ENCODE data around the gene SLC16A14.

Gene SLC16A14

DNA sequence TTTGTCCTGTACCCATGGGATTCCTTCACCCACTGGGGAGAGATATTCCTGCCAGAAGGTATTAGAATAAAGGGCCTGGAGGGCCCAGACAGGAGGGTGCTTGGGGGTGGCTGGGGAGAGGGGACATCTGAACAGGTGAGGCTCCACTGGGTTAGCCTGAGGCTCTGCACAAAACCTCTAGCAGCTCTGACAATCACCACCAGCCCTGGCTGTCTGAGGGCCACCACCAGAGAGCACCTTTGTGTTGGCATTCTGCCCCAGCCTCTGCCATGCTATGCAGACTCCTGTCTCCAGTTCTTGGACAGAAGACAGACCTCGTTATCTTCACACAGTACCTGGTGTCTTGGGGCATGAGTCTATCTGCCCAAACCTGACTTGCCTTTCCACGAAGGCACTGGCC, 25.3 kb downstream of the SLC16A14 start:
- H3K4me3 ChIP-seq (ENCODE audit: low read depth, low read length), result no peak overlapping the region
- DNase-seq (ENCODE audit: low read depth), result no peak
- TF ChIP-seq, protein P1, sequence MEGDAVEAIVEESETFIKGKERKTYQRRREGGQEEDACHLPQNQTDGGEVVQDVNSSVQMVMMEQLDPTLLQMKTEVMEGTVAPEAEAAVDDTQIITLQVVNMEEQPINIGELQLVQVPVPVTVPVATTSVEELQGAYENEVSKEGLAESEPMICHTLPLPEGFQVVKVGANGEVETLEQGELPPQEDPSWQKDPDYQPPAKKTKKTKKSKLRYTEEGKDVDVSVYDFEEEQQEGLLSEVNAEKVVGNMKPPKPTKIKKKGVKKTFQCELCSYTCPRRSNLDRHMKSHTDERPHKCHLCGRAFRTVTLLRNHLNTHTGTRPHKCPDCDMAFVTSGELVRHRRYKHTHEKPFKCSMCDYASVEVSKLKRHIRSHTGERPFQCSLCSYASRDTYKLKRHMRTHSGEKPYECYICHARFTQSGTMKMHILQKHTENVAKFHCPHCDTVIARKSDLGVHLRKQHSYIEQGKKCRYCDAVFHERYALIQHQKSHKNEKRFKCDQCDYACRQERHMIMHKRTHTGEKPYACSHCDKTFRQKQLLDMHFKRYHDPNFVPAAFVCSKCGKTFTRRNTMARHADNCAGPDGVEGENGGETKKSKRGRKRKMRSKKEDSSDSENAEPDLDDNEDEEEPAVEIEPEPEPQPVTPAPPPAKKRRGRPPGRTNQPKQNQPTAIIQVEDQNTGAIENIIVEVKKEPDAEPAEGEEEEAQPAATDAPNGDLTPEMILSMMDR (IDR thresholded peaks at IDR 0.05; ENCODE audit: control insufficient read depth, extremely low read depth, insufficient read depth), result no peak

DNA sequence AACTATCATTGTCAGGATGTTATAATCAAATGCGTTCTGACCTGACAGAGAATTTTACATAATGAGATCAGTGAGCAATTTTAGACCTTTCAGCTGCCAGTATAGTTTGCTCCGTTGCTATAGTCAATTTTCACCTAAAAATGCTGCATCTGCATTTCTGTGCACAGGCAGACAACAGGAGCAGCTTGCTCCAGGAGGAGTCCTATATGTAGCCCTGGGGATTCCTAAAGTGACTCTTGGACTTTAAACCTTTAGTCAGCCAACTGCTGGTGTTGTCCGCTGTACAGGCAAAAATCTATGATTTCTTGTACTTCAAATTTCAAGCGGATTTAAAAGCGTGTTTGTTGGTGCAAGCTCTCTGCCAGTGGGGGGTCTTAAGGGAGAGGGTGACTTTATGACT, 25.7 kb downstream of the SLC16A14 start:
- DNase-seq (ENCODE audit: low read depth), result no peak
- TF ChIP-seq, protein P1 (IDR thresholded peaks at IDR 0.05; ENCODE audit: control insufficient read depth, extremely low read depth, insufficient read depth), result no peak
- H3K4me3 ChIP-seq (ENCODE audit: low read depth, low read length), result no peak overlapping the region

DNA sequence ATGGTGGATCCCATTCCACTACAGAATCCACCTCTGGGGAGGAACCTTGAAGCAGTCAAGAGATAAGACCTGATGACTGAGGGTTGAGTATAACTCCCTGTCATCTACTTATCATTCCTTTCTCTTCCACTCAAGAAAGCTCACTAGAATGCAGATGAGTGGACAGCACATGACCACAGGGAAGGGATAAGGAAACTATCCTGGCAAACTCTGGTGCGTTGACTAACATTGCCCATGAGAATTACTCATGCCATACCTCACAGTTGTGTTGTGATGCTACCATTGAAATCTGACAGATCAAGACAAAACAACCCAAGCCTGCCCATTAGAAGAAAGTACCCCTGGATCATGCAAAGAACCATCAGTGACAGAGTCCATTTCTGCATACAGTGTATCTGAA, 26.5 kb downstream of the SLC16A14 start:
- no peak overlapping the region for H3K4me3 ChIP-seq (ENCODE audit: low read depth, low read length)
- no peak for DNase-seq (ENCODE audit: low read depth)
- TF ChIP-seq, protein P1 (IDR thresholded peaks at IDR 0.05; ENCODE audit: control insufficient read depth, extremely low read depth, insufficient read depth), result no peak

DNA sequence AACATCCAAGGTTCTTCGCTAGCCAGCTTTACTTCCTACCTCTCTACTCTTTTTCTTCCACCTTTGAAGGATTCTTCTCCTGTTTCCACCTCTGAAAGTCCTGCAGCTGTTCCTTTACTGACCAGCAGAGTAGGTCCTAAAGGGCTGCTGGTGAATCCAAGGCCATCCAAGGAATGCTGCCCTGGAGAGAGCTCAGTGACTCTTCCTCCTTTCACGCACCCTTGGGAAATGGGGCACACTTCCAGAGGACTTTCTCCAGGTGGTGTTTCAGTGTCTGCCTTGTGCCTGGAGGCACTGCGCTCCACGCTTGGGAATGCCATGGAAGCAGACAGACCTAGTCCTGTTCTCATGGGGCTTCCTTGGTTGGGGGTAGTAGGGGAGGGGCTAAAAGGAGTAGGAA, 45.4 kb downstream of the SLC16A14 start:
- TF ChIP-seq, protein P1 (IDR thresholded peaks at IDR 0.05; ENCODE audit: control insufficient read depth, extremely low read depth, insufficient read depth), result no peak
- H3K4me3 ChIP-seq (ENCODE audit: low read depth, low read length), result no peak overlapping the region
- DNase-seq (ENCODE audit: low read depth), result no peak

DNA sequence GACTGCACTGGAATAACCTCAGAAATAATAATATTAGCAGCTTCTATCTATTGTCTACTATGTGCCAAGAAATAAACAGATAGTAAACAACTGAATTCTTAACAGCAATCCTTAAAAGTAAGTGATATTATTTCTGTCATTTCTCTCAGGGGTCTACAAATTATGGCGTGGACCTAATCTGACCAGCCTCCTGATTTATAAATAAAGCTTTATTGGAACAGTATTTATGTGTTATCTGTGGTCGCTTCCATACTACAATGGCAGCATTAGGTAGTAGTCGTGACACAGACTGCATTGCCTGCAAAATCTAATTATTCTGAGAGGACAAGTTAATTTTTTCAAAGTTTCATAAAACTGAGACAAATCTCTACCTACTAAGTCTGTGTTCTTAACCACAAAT, 49.0 kb downstream of the SLC16A14 start:
- TF ChIP-seq, protein P1 (IDR thresholded peaks at IDR 0.05; ENCODE audit: control insufficient read depth, extremely low read depth, insufficient read depth), result no peak
- DNase-seq (ENCODE audit: low read depth), result no peak
- H3K4me3 ChIP-seq (ENCODE audit: low read depth, low read length), result no peak overlapping the region

DNA sequence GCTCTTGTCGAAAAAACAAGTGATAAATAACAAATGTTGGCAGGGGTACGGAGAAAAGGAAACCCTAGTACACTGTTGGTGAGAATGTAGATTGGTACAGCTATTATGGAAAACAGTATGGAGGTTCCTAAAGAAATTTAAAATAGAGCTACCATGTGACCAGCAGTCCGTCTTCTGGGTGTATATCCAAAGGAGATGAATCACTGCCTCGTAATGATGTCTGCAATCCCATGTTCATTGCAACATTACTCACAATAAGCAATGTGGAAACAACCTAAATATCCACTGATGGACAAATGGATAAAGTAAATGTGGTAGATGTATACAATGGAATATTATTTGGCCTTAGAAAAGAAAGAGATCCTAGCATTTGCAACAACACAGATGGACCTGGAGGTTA, 50.6 kb downstream of the SLC16A14 start:
- TF ChIP-seq, protein P1 (IDR thresholded peaks at IDR 0.05; ENCODE audit: control insufficient read depth, extremely low read depth, insufficient read depth), result no peak
- H3K4me3 ChIP-seq (ENCODE audit: low read depth, low read length), result no peak overlapping the region
- DNase-seq (ENCODE audit: low read depth), result no peak

DNA sequence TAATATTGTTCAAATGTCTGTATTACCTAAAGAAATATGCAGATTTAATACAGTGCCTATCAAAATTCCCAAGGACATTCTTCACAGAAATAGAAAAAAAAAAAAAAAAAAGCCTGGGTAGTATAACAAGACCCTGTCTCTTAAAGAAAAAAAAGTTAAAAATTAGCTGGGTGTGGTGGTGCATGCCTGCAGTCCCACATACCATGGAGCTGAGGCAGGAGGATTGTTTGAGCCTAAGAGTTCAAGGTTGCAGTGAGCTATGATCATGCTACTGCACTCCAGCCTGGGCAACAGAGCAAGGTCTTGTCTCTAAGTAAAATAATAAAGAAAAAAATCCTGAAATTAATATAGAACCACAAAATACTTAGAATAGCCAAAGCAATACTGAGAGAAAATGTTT, 51.9 kb downstream of the SLC16A14 start:
- TF ChIP-seq, protein P1 (IDR thresholded peaks at IDR 0.05; ENCODE audit: control insufficient read depth, extremely low read depth, insufficient read depth), result no peak
- no peak for DNase-seq (ENCODE audit: low read depth)

More for the DNA sequence above, 51.9 kb downstream of the SLC16A14 start:
- no peak overlapping the region for H3K4me3 ChIP-seq (ENCODE audit: low read depth, low read length)

All from LNCaP clone FGC (cell line).